ENCODE measurements around the gene AK8. TPM values are rescaled to one million over a fixed set of nuclear protein-coding genes. Genes with fewer than 3 reads are reported as not detected.

Gene AK8
- total and polyA plus RNA-seq, 8 donors = 0.56 to 0.89 (median 0.60) TPM; not detected in 5

- WGBS, 5 donors = 19 to 35% (median 23%) methylated on average over 2 of the region's 2 CpGs
- no peaks in the 10 kb centered on the region for H3K27me3 ChIP-seq
- no peak for TF ChIP-seq EP300 (IDR thresholded peaks at IDR 0.05)
- peak in 2 of 7 experiments; percentile 13 to 26 for TF ChIP-seq CTCF (IDR thresholded peaks at IDR 0.05)
- peaks cover 0 to 2% (median 1%) of the 10 kb centered on the region in 4 donors for H3K4me1 ChIP-seq
- H3K4me3 ChIP-seq = no peak overlapping the region
- peak in 1 of 2 donors; percentile 17 for DNase-seq
- H3K36me3 ChIP-seq = peaks cover 14 to 29% (median 24%) of the 10 kb centered on the region in 4 donors
- intact Hi-C loops (cut with DNase I; ENCODE audit: low total_unique reads) = no loop called here
- no peak overlapping the region for H3K27ac ChIP-seq
- H3K9me3 ChIP-seq = peaks cover 0 to 26% (median 14%) of the 10 kb centered on the region in 4 donors
These were observed 183.9 kb downstream of the AK8 start for GRCh38 chr9:132694144-132694543.

GRCh38 chr9:132690696-132691095, 187.4 kb downstream of the AK8 start:
- DNase-seq = peak in 1 of 2 donors; percentile 28
- intact Hi-C loops (cut with DNase I; ENCODE audit: low total_unique reads) = no loop called here
- H3K27ac ChIP-seq = no peak overlapping the region
- no peaks in the 10 kb centered on the region for H3K4me1 ChIP-seq
- no peak overlapping the region for H3K4me3 ChIP-seq
- TF ChIP-seq POLR2AphosphoS5 (IDR thresholded peaks at IDR 0.05) (no peak), CTCF (IDR thresholded peaks at IDR 0.05) (no peak), POLR2A (IDR thresholded peaks at IDR 0.05) (no peak), EP300 (IDR thresholded peaks at IDR 0.05) (no peak)
- H3K9me3 ChIP-seq = no peaks in the 10 kb centered on the region
- WGBS, 5 donors = 71 to 100% (median 90%) methylated on average over 1 of the region's 1 CpG
- H3K27me3 ChIP-seq = no peaks in the 10 kb centered on the region
- peaks cover 25 to 64% (median 58%) of the 10 kb centered on the region in 4 donors for H3K36me3 ChIP-seq

GRCh38 chr9:132683873-132684272, 194.2 kb downstream of the AK8 start:
- H3K4me3 ChIP-seq = no peak overlapping the region

GRCh38 chr9:132681561-132681960, 196.5 kb downstream of the AK8 start:
- TF ChIP-seq POLR2A (IDR thresholded peaks at IDR 0.05) = no peak
- no peak for TF ChIP-seq EP300 (IDR thresholded peaks at IDR 0.05)
- no peak for TF ChIP-seq CTCF (IDR thresholded peaks at IDR 0.05)
- no peak for TF ChIP-seq POLR2AphosphoS5 (IDR thresholded peaks at IDR 0.05)
- no peak overlapping the region for H3K27ac ChIP-seq
- H3K36me3 ChIP-seq = peaks cover 31 to 77% (median 69%) of the 10 kb centered on the region in 4 donors
- intact Hi-C loops (cut with DNase I; ENCODE audit: low total_unique reads) = no loop called here
- H3K4me3 ChIP-seq = no peak overlapping the region
- no peak for DNase-seq
- WGBS, 5 donors = 77 to 89% (median 78%) methylated on average over 5 of the region's 5 CpGs
- peaks cover 0 to 12% (median 0%) of the 10 kb centered on the region in 4 donors for H3K4me1 ChIP-seq
- no peaks in the 10 kb centered on the region for H3K9me3 ChIP-seq
- no peaks in the 10 kb centered on the region for H3K27me3 ChIP-seq

More at GRCh38 chr9:132683873-132684272, 194.2 kb downstream of the AK8 start:
- no peak for DNase-seq
- H3K36me3 ChIP-seq = peaks cover 29 to 88% (median 79%) of the 10 kb centered on the region in 4 donors
- H3K27ac ChIP-seq = no peak overlapping the region
- TF ChIP-seq POLR2A (IDR thresholded peaks at IDR 0.05) (no peak), CTCF (IDR thresholded peaks at IDR 0.05) (no peak), POLR2AphosphoS5 (IDR thresholded peaks at IDR 0.05) (no peak)
- H3K4me1 ChIP-seq = peaks cover 0 to 3% (median 0%) of the 10 kb centered on the region in 4 donors
- H3K9me3 ChIP-seq = no peaks in the 10 kb centered on the region
- H3K27me3 ChIP-seq = no peaks in the 10 kb centered on the region
- intact Hi-C loops (cut with DNase I; ENCODE audit: low total_unique reads) = no loop called here
- 91 to 100% (median 96%) methylated on average over 1 of the region's 1 CpG for WGBS, 5 donors

Measured in stomach (tissue), 9 donors.